Parathyroid adenoma (tissue), 2 donors: ENCODE measurements around the gene TNS3.

Experiments used
- H2AFZ ChIP-seq: fragments of 300-600 bp; sonication (generic); one replicate; pipeline ENCODE4 v1.7.0; 2017; ENCODE audit warnings: antibody characterized with exemption, mild to moderate bottlenecking
- H3K27ac ChIP-seq: fragments of 300-600 bp; sonication (generic); one replicate; pipeline ENCODE4 v1.7.0; 2017
- H3K27me3 ChIP-seq: fragments of 300-600 bp; sonication (generic); one replicate; pipeline ENCODE4 v1.7.0; 2017; ENCODE audit warnings: low read length; ENCODE audit not compliant: control insufficient read depth, insufficient read depth
- H3K36me3 ChIP-seq: fragments of 300-600 bp; sonication (generic); one replicate; pipeline ENCODE4 v1.7.0; 2017; ENCODE audit warnings: low read length; ENCODE audit not compliant: control insufficient read depth, insufficient read depth
- H3K4me1 ChIP-seq: fragments of 300-600 bp; sonication (generic); one replicate; pipeline ENCODE4 v1.7.0; 2017; ENCODE audit warnings: control low read depth
- H3K4me2 ChIP-seq: fragments of 300-600 bp; sonication (generic); one replicate; pipeline ENCODE4 v1.7.0; 2017; ENCODE audit warnings: low read length
- H3K4me3 ChIP-seq: fragments of 300-600 bp; sonication (generic); one replicate; pipeline ENCODE4 v1.7.0; 2017; ENCODE audit warnings: low read depth, low read length
- H3K79me2 ChIP-seq: fragments of 300-600 bp; sonication (generic); one replicate; pipeline ENCODE4 v1.7.0; 2017; ENCODE audit warnings: control low read depth
- H3K9ac ChIP-seq: fragments of 300-600 bp; sonication (generic); one replicate; pipeline ENCODE4 v1.7.0; 2017; ENCODE audit warnings: mild to moderate bottlenecking
- H3K9me3 ChIP-seq: fragments of 300-600 bp; sonication (generic); one replicate; pipeline ENCODE4 v1.7.0; 2017; ENCODE audit warnings: low read length; ENCODE audit not compliant: control insufficient read depth
- CTCF ChIP-seq: fragments of 300-600 bp; sonication (generic); IDR thresholded peaks from one replicate; pipeline ENCODE4 v1.7.0; 2017; ENCODE audit warnings: antibody characterized with exemption, mild to moderate bottlenecking
- donor health status: primary hyperparathyroidism.

The TNS3 gene

DNA sequence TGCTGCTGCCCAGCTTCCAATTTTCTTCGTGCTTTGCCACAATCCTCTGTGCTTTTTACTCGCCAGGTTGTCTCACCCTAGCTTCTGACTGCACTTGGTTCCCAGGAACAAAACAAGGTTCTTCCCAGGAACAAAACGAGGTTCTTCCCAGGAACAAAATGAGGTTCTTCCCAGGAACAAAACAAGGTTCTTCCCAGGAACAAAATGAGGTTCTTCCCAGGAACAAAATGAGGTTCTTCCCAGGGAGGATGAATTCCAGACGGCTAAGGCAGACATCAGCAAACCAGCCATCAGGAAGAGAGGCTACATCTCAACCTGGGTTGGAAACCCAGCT, 41.9 kb downstream of the TNS3 start:
- H3K4me1 ChIP-seq: peaks cover 17% of the 10 kb centered on the region
- no peaks in the 10 kb centered on the region for H3K36me3 ChIP-seq
- H2AFZ ChIP-seq: no peak overlapping the region
- H3K4me3 ChIP-seq: no peak overlapping the region
- no peak overlapping the region for H3K27ac ChIP-seq
- no peak overlapping the region for H3K9ac ChIP-seq
- no peak for TF ChIP-seq CTCF
- no peak overlapping the region for H3K4me2 ChIP-seq
- H3K79me2 ChIP-seq: peaks cover 21% of the 10 kb centered on the region
- no peaks in the 10 kb centered on the region for H3K9me3 ChIP-seq
- no peaks in the 10 kb centered on the region for H3K27me3 ChIP-seq

DNA sequence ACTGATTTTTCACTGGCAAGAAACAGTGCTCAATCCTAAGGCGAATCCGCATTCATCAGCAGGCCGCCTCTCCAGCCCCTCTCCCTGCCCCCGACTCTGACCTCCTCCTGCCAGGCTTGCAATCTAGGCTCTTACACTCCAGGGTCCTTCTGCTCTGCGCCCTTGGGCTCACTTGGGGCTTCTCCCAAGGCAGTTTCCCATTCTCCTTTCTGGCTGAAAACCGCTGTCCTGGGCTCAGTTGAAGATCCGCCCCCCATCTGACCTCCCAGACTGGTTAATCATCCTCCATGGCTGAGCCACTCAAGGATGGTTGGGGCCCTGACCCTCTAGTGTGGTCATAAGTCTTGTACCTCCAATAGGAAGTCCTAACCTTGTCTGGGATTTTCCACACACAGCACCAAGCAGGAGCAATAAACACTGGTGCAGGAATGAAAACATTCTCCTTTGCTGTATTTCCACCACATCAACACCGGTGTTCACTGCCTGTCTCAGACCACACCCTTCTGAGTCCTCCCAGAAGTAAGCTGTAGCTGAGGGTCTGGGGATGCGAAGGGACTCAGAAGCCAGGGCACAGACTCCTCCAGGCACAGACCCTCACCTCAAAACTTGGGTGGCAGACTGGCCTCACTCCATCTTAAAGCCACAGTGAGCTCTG, 42.4 kb downstream of the TNS3 start:
- peaks cover 22% of the 10 kb centered on the region for H3K4me1 ChIP-seq
- H3K27ac ChIP-seq: no peak overlapping the region
- peaks cover 21% of the 10 kb centered on the region for H3K79me2 ChIP-seq
- no peaks in the 10 kb centered on the region for H3K36me3 ChIP-seq
- no peaks in the 10 kb centered on the region for H3K9me3 ChIP-seq
- no peaks in the 10 kb centered on the region for H3K27me3 ChIP-seq
- no peak overlapping the region for H3K4me3 ChIP-seq
- no peak for TF ChIP-seq CTCF
- H2AFZ ChIP-seq: no peak overlapping the region
- H3K9ac ChIP-seq: no peak overlapping the region
- H3K4me2 ChIP-seq: no peak overlapping the region

GRCh38 chr7:47538846-47539311, 43.0 kb downstream of the TNS3 start:
- Histone ChIP-seq H3K4me1 (peaks cover 24% of the 10 kb centered on the region), H2AFZ (no peak overlapping the region), H3K36me3 (no peaks in the 10 kb centered on the region), H3K79me2 (peaks cover 21% of the 10 kb centered on the region), H3K4me2 (no peak overlapping the region), H3K4me3 (no peak overlapping the region), H3K27me3 (no peaks in the 10 kb centered on the region), H3K9me3 (no peaks in the 10 kb centered on the region), H3K27ac (no peak overlapping the region), H3K9ac (no peak overlapping the region)
- no peak for TF ChIP-seq CTCF

GRCh38 chr7:47537716-47538675, 43.9 kb downstream of the TNS3 start:
- peaks cover 21% of the 10 kb centered on the region for H3K79me2 ChIP-seq
- no peak overlapping the region for H3K9ac ChIP-seq
- TF ChIP-seq CTCF: no peak
- no peak overlapping the region for H3K4me3 ChIP-seq
- H3K4me2 ChIP-seq: peak overlapping the region; percentile 14
- peak overlapping the region; percentile 60 for H3K27ac ChIP-seq
- no peaks in the 10 kb centered on the region for H3K27me3 ChIP-seq
- H2AFZ ChIP-seq: peak overlapping the region; percentile 83
- H3K4me1 ChIP-seq: peaks cover 24% of the 10 kb centered on the region
- no peaks in the 10 kb centered on the region for H3K9me3 ChIP-seq
- no peaks in the 10 kb centered on the region for H3K36me3 ChIP-seq
